SK-N-SH (cell line): Measurements from ENCODE around the gene PCOLCE2. TPM values are rescaled to one million over a fixed set of nuclear protein-coding genes. Genes with fewer than 3 reads are reported as not detected.

Experiments
- CTCF ChIA-PET: fragments of 300-600, 350-600 bp; formaldehyde crosslinking; extraction: SDS; loops from one replicate; lab custom pipeline; 2021; lab: Yijun Ruan, JAX
- POLR2A ChIA-PET: fragments of 350-600 bp; sonication (Branson Sonifier 250); formaldehyde crosslinking; extraction: SDS; loops from one replicate; lab custom pipeline; 2020; ENCODE audit warnings: antibody characterized with exemption, inconsistent platforms; lab: Yijun Ruan, JAX
- DNase-seq: peaks from one replicate; pipeline ENCODE4 v3.0.0; 2012
- H2AFZ ChIP-seq: fragments of 200-600 bp; sonication (generic); 2 replicates; pipeline ENCODE4 v1.8.1; 2016; ENCODE audit warnings: antibody characterized with exemption, mild to moderate bottlenecking, low read depth
- H3F3A ChIP-seq: fragments of 200-600 bp; sonication (generic); replicated peaks from 2 replicates; pipeline ENCODE3; 2016; ENCODE audit warnings: antibody characterized with exemption, mild to moderate bottlenecking; ENCODE audit not compliant: insufficient read depth
- H3K27ac ChIP-seq, 2 experiments: fragments of 200-500 bp in 1 of 2; fragments of 200-600 bp in 1 of 2; sonication (Bioruptor generic) in 1 of 2; sonication (generic), shearing (Covaris generic) in 1 of 2; 2 replicates each; pipeline versions ENCODE4 v1.5.1 to v1.6.1; 2014 to 2016; ENCODE audit warnings: low read depth in 2 of 2, inconsistent platforms in 1 of 2, low read length in 1 of 2, mild to moderate bottlenecking in 1 of 2, mixed read lengths in 1 of 2
- H3K27me3 ChIP-seq: fragments of 200-600 bp; sonication (generic), shearing (Covaris generic); 2 replicates; pipeline ENCODE4 v1.6.1; 2016; ENCODE audit warnings: mixed run types; ENCODE audit not compliant: insufficient read depth
- H3K36me3 ChIP-seq, 2 experiments: fragments of 200-500 bp in 1 of 2; fragments of 200-600 bp in 1 of 2; sonication (Bioruptor generic) in 1 of 2; sonication (generic) in 1 of 2; replicated peaks in 1 of 2; 2 replicates each; pipeline versions ENCODE3 to v1.5.1; 2014 to 2016; ENCODE audit warnings: low read length in 1 of 2, mild to moderate bottlenecking in 1 of 2; ENCODE audit not compliant: insufficient read depth in 2 of 2, control insufficient read depth in 1 of 2
- H3K4me1 ChIP-seq, 2 experiments: fragments of 200-500 bp in 1 of 2; fragments of 200-600 bp in 1 of 2; sonication (Bioruptor generic) in 1 of 2; sonication (generic), shearing (Covaris generic) in 1 of 2; 2 replicates each; pipeline versions ENCODE4 v1.5.1 to v1.6.1; 2014 to 2016; ENCODE audit warnings: low read depth in 1 of 2, low read length in 1 of 2, mixed run types in 1 of 2; ENCODE audit not compliant: insufficient read depth in 2 of 2, control insufficient read depth in 1 of 2
- H3K4me2 ChIP-seq: fragments of 200-600 bp; sonication (generic), shearing (Covaris generic); 2 replicates; pipeline ENCODE4 v1.6.1; 2017; ENCODE audit warnings: mixed run types
- H3K4me3 ChIP-seq, 2 experiments: fragments of 200-500 bp in 1 of 2; fragments of 200-600 bp in 1 of 2; sonication (Bioruptor generic) in 1 of 2; sonication (generic), shearing (Covaris generic) in 1 of 2; 2 replicates each; pipeline versions ENCODE4 v1.5.1 to v1.8.1; 2014 to 2016; ENCODE audit warnings: low read depth in 2 of 2, inconsistent platforms in 1 of 2, low read length in 1 of 2, mild to moderate bottlenecking in 1 of 2, mixed read lengths in 1 of 2, moderate library complexity in 1 of 2
- H3K79me2 ChIP-seq: fragments of 200-600 bp; sonication (generic); 2 replicates; pipeline ENCODE4 v1.8.1; 2017; ENCODE audit warnings: mild to moderate bottlenecking; ENCODE audit not compliant: insufficient read depth
- H3K9ac ChIP-seq: fragments of 200-600 bp; sonication (generic); 2 replicates; pipeline ENCODE4 v1.6.1; 2017; ENCODE audit warnings: mixed run types
- H3K9me2 ChIP-seq: fragments of 200-600 bp; sonication (generic); 2 replicates; pipeline ENCODE4 v1.6.1; 2017; ENCODE audit warnings: mixed run types
- H3K9me3 ChIP-seq: fragments of 200-600 bp; sonication (generic); 2 replicates; pipeline ENCODE4 v1.6.1; 2017; ENCODE audit warnings: mixed run types, mild to moderate bottlenecking, moderate library complexity
- H4K20me1 ChIP-seq: fragments of 200-600 bp; sonication (generic); 2 replicates; pipeline ENCODE4 v1.6.1; 2017; ENCODE audit warnings: mild to moderate bottlenecking, mixed run types; ENCODE audit not compliant: insufficient read depth
- CHD2 ChIP-seq: fragments of 150-350 bp; IDR thresholded peaks from 2 replicates; pipeline ENCODE4 v1.6.1; 2018; ENCODE audit warnings: low read length; ENCODE audit not compliant: partially characterized antibody
- EP300 ChIP-seq, 2 experiments: IDR thresholded peaks; 2 replicates each; pipeline versions ENCODE4 v1.4.0 to v1.6.1; 2012; ENCODE audit warnings: borderline replicate concordance in 1 of 2, low read depth in 1 of 2, low read length in 1 of 2
- FOXM1 ChIP-seq: IDR thresholded peaks from 2 replicates; pipeline ENCODE4 v1.4.0; 2012; ENCODE audit warnings: low read depth, mild to moderate bottlenecking
- GABPA ChIP-seq: IDR thresholded peaks from 2 replicates; pipeline ENCODE4 v1.4.0; 2012; ENCODE audit warnings: low read depth, mild to moderate bottlenecking
- IRF3 ChIP-seq: fragments of 150-350 bp; IDR thresholded peaks from 2 replicates; pipeline ENCODE4 v1.6.1; 2016; ENCODE audit warnings: mild to moderate bottlenecking, low read depth, low read length
- MEF2A ChIP-seq: IDR thresholded peaks from 2 replicates; pipeline ENCODE4 v1.4.0; 2012; ENCODE audit warnings: low read depth, borderline replicate concordance
- MXI1 ChIP-seq: IDR thresholded peaks from 2 replicates; pipeline ENCODE4 v1.6.1; 2012; ENCODE audit warnings: mild to moderate bottlenecking, low read depth, low read length, improper control_type of control experiment
- NRF1 ChIP-seq: IDR thresholded peaks from 2 replicates; pipeline ENCODE4 v1.6.1; 2012; ENCODE audit warnings: low read depth, mild to moderate bottlenecking, low read length
- PBX3 ChIP-seq: IDR thresholded peaks from 2 replicates; pipeline ENCODE4; 2012
- RFX5 ChIP-seq: IDR thresholded peaks from 2 replicates; pipeline ENCODE4 v1.6.1; 2012; ENCODE audit warnings: mild to moderate bottlenecking, improper control_type of control experiment, low read length
- SIN3A ChIP-seq: IDR thresholded peaks from 2 replicates; pipeline ENCODE4 v1.6.1; 2012; ENCODE audit warnings: low read depth, mild to moderate bottlenecking, low read length, moderate library complexity, borderline replicate concordance
- TAF1 ChIP-seq: IDR thresholded peaks from 2 replicates; pipeline ENCODE4 v1.6.1; 2012; ENCODE audit warnings: low read depth, mild to moderate bottlenecking, low read length, moderate library complexity, borderline replicate concordance
- TCF12 ChIP-seq: IDR thresholded peaks from 2 replicates; pipeline ENCODE4 v1.4.0; 2012
- WGBS: methylation state at CpG from one replicate; pipeline ENCODE4 v1.1.6; 2017; ENCODE audit warnings: low lambda C conversion rate; 5-methylcytosine and 5-hydroxymethylcytosine counted together
- polyA plus RNA-seq, 3 experiments: library from polyadenylated mRNA; depleted of rRNA; stranded (reverse); fragments of >200 nt; gene quantifications; 2 replicates each; pipeline ENCODE4 v1.2.3, GENCODE V29; 2012
- TF ChIP-seq, protein P1 (sequence below): IDR thresholded peaks from 2 replicates; pipeline ENCODE4 v1.4.0; 2012; ENCODE audit warnings: low read depth, borderline replicate concordance
- TF ChIP-seq, protein P2 (sequence below): IDR thresholded peaks from 2 replicates; pipeline ENCODE4 v1.4.0; 2012; ENCODE audit warnings: low read depth
- TF ChIP-seq, protein P3 (sequence below): fragments of 150-350 bp; IDR thresholded peaks from 2 replicates; pipeline ENCODE4 v1.6.1; 2017; ENCODE audit warnings: antibody characterized with exemption, low read length, low read depth, borderline replicate concordance

Gene PCOLCE2
- polyA plus RNA-seq, 1 of the 3 experiments (the other 2 are of a cell fraction) = 22.2 TPM

DNA sequence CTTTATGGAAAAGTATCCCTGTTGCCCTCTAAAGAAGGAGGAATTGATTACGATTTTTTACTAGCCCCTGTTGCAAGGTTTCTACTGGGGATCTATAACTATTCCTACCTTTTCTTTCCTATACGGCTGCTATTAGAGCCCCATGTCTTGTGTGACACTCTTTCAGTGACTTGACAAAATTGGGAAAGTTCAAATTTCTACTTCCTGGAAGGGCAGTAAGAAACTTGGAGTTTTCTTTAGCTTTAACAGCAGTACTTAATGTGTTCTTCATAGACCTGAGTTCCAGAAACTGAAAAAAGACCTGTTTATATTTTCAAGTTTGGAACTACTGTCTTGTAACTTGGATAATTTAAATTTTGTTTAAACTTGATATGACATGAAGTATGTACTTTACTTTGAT, 110.3 kb downstream of the PCOLCE2 start:
- H3K4me2 ChIP-seq = no peak overlapping the region
- no peaks in the 10 kb centered on the region; the same call in 1 of the 2 replicates for H3K79me2 ChIP-seq
- H4K20me1 ChIP-seq = no peaks in the 10 kb centered on the region
- POLR2A ChIA-PET = no interaction called here
- peaks cover 4% of the 10 kb centered on the region for H3F3A ChIP-seq
- 94% methylated on average over 2 of the region's 2 CpGs for WGBS
- no peaks in the 10 kb centered on the region; a peak in 1 of 4 replicates for H3K4me1 ChIP-seq
- CTCF ChIA-PET = no interaction called here
- peaks cover 3 to 4% of the 10 kb centered on the region in 2 experiments for H3K36me3 ChIP-seq
- H2AFZ ChIP-seq = no peak overlapping the region
- no peak for DNase-seq
- no peak overlapping the region for H3K9ac ChIP-seq
- TF ChIP-seq MXI1 = no peak
- TF ChIP-seq MEF2A = no peak
- no peak for TF ChIP-seq GABPA
- TF ChIP-seq, protein P1, sequence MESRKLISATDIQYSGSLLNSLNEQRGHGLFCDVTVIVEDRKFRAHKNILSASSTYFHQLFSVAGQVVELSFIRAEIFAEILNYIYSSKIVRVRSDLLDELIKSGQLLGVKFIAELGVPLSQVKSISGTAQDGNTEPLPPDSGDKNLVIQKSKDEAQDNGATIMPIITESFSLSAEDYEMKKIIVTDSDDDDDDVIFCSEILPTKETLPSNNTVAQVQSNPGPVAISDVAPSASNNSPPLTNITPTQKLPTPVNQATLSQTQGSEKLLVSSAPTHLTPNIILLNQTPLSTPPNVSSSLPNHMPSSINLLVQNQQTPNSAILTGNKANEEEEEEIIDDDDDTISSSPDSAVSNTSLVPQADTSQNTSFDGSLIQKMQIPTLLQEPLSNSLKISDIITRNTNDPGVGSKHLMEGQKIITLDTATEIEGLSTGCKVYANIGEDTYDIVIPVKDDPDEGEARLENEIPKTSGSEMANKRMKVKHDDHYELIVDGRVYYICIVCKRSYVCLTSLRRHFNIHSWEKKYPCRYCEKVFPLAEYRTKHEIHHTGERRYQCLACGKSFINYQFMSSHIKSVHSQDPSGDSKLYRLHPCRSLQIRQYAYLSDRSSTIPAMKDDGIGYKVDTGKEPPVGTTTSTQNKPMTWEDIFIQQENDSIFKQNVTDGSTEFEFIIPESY = no peak
- TF ChIP-seq CHD2 = no peak
- TF ChIP-seq EP300 (IDR thresholded peaks at IDR 0.05; ENCODE audit: borderline replicate concordance in 1 of 2, low read depth in 1 of 2, low read length in 1 of 2) = no peak
- no peak for TF ChIP-seq TAF1
- TF ChIP-seq TCF12 = no peak
- no peak for TF ChIP-seq FOXM1
- TF ChIP-seq, protein P2, sequence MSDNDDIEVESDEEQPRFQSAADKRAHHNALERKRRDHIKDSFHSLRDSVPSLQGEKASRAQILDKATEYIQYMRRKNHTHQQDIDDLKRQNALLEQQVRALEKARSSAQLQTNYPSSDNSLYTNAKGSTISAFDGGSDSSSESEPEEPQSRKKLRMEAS = no peak
- TF ChIP-seq RFX5 = no peak
- no peak for TF ChIP-seq IRF3
- TF ChIP-seq PBX3 = no peak
- TF ChIP-seq SIN3A = no peak
- no peak for TF ChIP-seq NRF1
- TF ChIP-seq, protein P3, sequence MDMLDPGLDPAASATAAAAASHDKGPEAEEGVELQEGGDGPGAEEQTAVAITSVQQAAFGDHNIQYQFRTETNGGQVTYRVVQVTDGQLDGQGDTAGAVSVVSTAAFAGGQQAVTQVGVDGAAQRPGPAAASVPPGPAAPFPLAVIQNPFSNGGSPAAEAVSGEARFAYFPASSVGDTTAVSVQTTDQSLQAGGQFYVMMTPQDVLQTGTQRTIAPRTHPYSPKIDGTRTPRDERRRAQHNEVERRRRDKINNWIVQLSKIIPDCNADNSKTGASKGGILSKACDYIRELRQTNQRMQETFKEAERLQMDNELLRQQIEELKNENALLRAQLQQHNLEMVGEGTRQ = no peak
- H3K9me2 ChIP-seq = no peaks in the 10 kb centered on the region
- H3K9me3 ChIP-seq = no peaks in the 10 kb centered on the region
- peak overlapping the region in 1 of 2 experiments; percentile 80; a peak in 1 of 4 replicates for H3K27ac ChIP-seq
- H3K4me3 ChIP-seq = no peak overlapping the region
- H3K27me3 ChIP-seq = no peaks in the 10 kb centered on the region
